Measurements from ENCODE around the gene FCGR3A.

- TF ChIP-seq EP300 (IDR thresholded peaks at IDR 0.05; ENCODE audit: borderline replicate concordance in 1 of 2, low read depth in 2 of 2, low read length in 2 of 2) (no peak), CTCF (IDR thresholded peaks at IDR 0.05; ENCODE audit: control extremely low read depth in 1 of 3, insufficient read depth in 1 of 3, low read depth in 1 of 3, low read length in 3 of 3) (no peak), POLR2A (IDR thresholded peaks at IDR 0.05; ENCODE audit: control extremely low read depth in 1 of 2, low read depth in 2 of 2, low read length in 2 of 2) (no peak), CBX5 (IDR thresholded peaks at IDR 0.05; ENCODE audit: low read depth, low read length) (no peak)
Observed at GRCh38 chr1:161498646-161499045, 51.0 kb downstream of the FCGR3A start.

Data from H1 (cell line).